Measurements from ENCODE around the gene QSOX1. TPM values are rescaled to one million over a fixed set of nuclear protein-coding genes. Genes with fewer than 3 reads are reported as not detected.

QSOX1 gene
- total RNA-seq, 1 experiment from 2014 or later: 135 TPM

DNA sequence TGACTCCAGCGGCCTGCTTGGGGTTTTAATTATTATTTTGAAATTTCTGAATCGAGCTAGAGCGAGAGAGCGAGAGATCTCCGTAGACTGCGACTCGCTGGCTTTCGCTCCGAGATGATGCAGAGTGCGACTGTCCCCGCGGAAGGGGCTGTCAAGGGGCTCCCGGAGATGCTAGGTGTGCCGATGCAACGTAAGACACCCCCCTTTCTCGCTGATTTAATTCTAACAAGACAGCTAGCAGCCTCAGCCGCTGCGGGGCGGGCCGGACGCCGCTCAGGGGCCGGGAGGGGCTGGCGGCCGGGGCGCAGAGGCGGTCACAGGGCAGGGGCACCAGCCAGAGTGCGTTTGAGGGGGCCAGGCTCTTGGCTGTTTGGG, 75.7 kb downstream of the QSOX1 start:
- DNase-seq (ENCODE audit: low spot score) (peak; percentile 54), ATAC-seq (peak; percentile 2)
- Mint-ChIP-seq H3K27ac (no peak overlapping the region), H3K27me3 (ENCODE audit: low read depth) (peaks cover 81% of the 10 kb centered on the region), H3K4me1 (peaks cover 37% of the 10 kb centered on the region), H3K36me3 (no peaks in the 10 kb centered on the region), H3K9me3 (no peaks in the 10 kb centered on the region), H3K4me3 (peak overlapping the region; percentile 82)
- ChIA-PET CTCF (interaction anchor here (1.0 to 4.3 kb wide), 7 partner anchors 9 to 48 kb away, joined by 3 to 34 read pairs (median 6); no protein-coding TSS in a partner anchor), POLR2A (interaction anchor here (1.0 kb wide), 1 partner anchor 272 kb away, joined by 4 read pairs; the partner anchor contains the start of gene ACBD6)
- TF ChIP-seq, protein P1, sequence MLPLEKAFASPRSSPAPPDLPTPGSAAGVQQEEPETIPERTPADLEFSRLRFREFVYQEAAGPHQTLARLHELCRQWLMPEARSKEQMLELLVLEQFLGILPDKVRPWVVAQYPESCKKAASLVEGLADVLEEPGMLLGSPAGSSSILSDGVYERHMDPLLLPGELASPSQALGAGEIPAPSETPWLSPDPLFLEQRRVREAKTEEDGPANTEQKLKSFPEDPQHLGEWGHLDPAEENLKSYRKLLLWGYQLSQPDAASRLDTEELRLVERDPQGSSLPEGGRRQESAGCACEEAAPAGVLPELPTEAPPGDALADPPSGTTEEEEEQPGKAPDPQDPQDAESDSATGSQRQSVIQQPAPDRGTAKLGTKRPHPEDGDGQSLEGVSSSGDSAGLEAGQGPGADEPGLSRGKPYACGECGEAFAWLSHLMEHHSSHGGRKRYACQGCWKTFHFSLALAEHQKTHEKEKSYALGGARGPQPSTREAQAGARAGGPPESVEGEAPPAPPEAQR (CRISPR knock-in tag; IDR thresholded peaks at IDR 0.05): no peak
- TF ChIP-seq RELA (CRISPR knock-in tag; IDR thresholded peaks at IDR 0.05; ENCODE audit: borderline replicate concordance): no peak
- TF ChIP-seq, protein P2, sequence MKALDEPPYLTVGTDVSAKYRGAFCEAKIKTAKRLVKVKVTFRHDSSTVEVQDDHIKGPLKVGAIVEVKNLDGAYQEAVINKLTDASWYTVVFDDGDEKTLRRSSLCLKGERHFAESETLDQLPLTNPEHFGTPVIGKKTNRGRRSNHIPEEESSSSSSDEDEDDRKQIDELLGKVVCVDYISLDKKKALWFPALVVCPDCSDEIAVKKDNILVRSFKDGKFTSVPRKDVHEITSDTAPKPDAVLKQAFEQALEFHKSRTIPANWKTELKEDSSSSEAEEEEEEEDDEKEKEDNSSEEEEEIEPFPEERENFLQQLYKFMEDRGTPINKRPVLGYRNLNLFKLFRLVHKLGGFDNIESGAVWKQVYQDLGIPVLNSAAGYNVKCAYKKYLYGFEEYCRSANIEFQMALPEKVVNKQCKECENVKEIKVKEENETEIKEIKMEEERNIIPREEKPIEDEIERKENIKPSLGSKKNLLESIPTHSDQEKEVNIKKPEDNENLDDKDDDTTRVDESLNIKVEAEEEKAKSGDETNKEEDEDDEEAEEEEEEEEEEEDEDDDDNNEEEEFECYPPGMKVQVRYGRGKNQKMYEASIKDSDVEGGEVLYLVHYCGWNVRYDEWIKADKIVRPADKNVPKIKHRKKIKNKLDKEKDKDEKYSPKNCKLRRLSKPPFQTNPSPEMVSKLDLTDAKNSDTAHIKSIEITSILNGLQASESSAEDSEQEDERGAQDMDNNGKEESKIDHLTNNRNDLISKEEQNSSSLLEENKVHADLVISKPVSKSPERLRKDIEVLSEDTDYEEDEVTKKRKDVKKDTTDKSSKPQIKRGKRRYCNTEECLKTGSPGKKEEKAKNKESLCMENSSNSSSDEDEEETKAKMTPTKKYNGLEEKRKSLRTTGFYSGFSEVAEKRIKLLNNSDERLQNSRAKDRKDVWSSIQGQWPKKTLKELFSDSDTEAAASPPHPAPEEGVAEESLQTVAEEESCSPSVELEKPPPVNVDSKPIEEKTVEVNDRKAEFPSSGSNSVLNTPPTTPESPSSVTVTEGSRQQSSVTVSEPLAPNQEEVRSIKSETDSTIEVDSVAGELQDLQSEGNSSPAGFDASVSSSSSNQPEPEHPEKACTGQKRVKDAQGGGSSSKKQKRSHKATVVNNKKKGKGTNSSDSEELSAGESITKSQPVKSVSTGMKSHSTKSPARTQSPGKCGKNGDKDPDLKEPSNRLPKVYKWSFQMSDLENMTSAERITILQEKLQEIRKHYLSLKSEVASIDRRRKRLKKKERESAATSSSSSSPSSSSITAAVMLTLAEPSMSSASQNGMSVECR (CRISPR knock-in tag; IDR thresholded peaks at IDR 0.05; ENCODE audit: borderline replicate concordance): 0 out of 2 replicates have a peak, but pooled peaks have one; percentile 13

DNA sequence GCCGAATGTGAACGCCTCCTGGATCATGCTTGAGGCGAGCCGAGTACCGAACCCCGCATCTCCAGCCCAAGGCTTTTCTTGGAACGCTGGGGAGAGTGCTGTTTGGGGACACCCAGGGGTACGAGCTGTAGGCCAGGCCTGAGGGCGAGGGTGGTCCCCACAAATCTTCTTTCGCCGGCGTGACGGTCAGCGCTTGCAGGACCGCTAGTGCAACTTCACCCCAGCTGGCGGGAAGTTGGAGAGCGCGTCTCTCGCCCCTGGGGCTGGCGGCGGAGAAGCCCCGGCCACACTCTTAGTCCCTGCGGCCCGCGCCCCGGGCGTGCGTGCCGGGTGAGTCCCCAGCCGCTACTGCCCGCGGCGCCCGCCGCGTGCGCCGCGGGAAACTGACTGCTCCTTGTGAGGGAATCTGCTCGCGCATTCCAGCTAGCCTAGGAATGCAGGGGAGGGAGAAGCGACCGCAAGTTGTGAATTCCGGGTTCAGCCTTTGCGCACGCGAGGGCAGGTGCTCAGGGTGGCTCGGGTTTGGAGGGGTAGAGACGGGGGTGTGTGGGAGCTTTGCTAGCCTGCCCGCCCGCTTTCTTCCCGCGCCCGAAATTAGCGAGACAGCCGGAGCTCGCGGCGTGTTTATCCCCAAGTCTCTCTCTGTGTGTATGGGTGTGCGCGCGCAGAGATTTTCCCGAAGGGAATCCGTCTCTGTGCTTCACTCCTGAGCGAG, 76.3 kb downstream of the QSOX1 start:
- ATAC-seq: peak; percentile 2
- peak; percentile 74 for DNase-seq (ENCODE audit: low spot score)
- peaks cover 39% of the 10 kb centered on the region for H3K4me1 Mint-ChIP-seq
- H3K9me3 Mint-ChIP-seq: no peaks in the 10 kb centered on the region
- ChIA-PET POLR2A (no interaction called here), CTCF (interaction anchor here (0.7 to 4.3 kb wide), 18 partner anchors 9 to 185 kb away, joined by 3 to 34 read pairs (median 4); no protein-coding TSS in a partner anchor)
- H3K36me3 Mint-ChIP-seq: no peaks in the 10 kb centered on the region
- H3K4me3 Mint-ChIP-seq: peak overlapping the region; percentile 82
- H3K27ac Mint-ChIP-seq: no peak overlapping the region
- peaks cover 86% of the 10 kb centered on the region for H3K27me3 Mint-ChIP-seq (ENCODE audit: low read depth)
- TF ChIP-seq NR2C2 (CRISPR knock-in tag; IDR thresholded peaks at IDR 0.05) (no peak), IRF2 (CRISPR knock-in tag; IDR thresholded peaks at IDR 0.05; ENCODE audit: borderline replicate concordance, low read depth) (no peak), NR3C1 (CRISPR knock-in tag; conservative IDR thresholded peaks at IDR 0.05; ENCODE audit: low read depth) (no peak), ZNF219 (CRISPR knock-in tag; IDR thresholded peaks at IDR 0.05; ENCODE audit: borderline replicate concordance) (no peak), KAT7 (CRISPR knock-in tag; IDR thresholded peaks at IDR 0.05; ENCODE audit: borderline replicate concordance) (no peak; the same call in 1 of the 2 replicates), OVOL2 (CRISPR knock-in tag; IDR thresholded peaks at IDR 0.05; ENCODE audit: borderline replicate concordance) (no peak), NFATC4 (CRISPR knock-in tag; IDR thresholded peaks at IDR 0.05) (no peak), MYBL2 (CRISPR knock-in tag; IDR thresholded peaks at IDR 0.05) (no peak), ZNF263 (CRISPR knock-in tag; IDR thresholded peaks at IDR 0.05; ENCODE audit: low read depth) (no peak), ZNF671 (CRISPR knock-in tag; IDR thresholded peaks at IDR 0.05) (no peak)
- TF ChIP-seq, protein P3, sequence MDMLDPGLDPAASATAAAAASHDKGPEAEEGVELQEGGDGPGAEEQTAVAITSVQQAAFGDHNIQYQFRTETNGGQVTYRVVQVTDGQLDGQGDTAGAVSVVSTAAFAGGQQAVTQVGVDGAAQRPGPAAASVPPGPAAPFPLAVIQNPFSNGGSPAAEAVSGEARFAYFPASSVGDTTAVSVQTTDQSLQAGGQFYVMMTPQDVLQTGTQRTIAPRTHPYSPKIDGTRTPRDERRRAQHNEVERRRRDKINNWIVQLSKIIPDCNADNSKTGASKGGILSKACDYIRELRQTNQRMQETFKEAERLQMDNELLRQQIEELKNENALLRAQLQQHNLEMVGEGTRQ (CRISPR knock-in tag; IDR thresholded peaks at IDR 0.05): no peak
- TF ChIP-seq, protein P4, sequence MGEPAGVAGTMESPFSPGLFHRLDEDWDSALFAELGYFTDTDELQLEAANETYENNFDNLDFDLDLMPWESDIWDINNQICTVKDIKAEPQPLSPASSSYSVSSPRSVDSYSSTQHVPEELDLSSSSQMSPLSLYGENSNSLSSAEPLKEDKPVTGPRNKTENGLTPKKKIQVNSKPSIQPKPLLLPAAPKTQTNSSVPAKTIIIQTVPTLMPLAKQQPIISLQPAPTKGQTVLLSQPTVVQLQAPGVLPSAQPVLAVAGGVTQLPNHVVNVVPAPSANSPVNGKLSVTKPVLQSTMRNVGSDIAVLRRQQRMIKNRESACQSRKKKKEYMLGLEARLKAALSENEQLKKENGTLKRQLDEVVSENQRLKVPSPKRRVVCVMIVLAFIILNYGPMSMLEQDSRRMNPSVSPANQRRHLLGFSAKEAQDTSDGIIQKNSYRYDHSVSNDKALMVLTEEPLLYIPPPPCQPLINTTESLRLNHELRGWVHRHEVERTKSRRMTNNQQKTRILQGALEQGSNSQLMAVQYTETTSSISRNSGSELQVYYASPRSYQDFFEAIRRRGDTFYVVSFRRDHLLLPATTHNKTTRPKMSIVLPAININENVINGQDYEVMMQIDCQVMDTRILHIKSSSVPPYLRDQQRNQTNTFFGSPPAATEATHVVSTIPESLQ (CRISPR knock-in tag; IDR thresholded peaks at IDR 0.05): no peak
- TF ChIP-seq, protein P5, sequence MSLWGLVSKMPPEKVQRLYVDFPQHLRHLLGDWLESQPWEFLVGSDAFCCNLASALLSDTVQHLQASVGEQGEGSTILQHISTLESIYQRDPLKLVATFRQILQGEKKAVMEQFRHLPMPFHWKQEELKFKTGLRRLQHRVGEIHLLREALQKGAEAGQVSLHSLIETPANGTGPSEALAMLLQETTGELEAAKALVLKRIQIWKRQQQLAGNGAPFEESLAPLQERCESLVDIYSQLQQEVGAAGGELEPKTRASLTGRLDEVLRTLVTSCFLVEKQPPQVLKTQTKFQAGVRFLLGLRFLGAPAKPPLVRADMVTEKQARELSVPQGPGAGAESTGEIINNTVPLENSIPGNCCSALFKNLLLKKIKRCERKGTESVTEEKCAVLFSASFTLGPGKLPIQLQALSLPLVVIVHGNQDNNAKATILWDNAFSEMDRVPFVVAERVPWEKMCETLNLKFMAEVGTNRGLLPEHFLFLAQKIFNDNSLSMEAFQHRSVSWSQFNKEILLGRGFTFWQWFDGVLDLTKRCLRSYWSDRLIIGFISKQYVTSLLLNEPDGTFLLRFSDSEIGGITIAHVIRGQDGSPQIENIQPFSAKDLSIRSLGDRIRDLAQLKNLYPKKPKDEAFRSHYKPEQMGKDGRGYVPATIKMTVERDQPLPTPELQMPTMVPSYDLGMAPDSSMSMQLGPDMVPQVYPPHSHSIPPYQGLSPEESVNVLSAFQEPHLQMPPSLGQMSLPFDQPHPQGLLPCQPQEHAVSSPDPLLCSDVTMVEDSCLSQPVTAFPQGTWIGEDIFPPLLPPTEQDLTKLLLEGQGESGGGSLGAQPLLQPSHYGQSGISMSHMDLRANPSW (CRISPR knock-in tag; conservative IDR thresholded peaks at IDR 0.05; ENCODE audit: low read depth): no peak
- TF ChIP-seq, protein P6, sequence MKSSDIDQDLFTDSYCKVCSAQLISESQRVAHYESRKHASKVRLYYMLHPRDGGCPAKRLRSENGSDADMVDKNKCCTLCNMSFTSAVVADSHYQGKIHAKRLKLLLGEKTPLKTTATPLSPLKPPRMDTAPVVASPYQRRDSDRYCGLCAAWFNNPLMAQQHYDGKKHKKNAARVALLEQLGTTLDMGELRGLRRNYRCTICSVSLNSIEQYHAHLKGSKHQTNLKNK (CRISPR knock-in tag; IDR thresholded peaks at IDR 0.05): no peak
- TF ChIP-seq, protein P7, sequence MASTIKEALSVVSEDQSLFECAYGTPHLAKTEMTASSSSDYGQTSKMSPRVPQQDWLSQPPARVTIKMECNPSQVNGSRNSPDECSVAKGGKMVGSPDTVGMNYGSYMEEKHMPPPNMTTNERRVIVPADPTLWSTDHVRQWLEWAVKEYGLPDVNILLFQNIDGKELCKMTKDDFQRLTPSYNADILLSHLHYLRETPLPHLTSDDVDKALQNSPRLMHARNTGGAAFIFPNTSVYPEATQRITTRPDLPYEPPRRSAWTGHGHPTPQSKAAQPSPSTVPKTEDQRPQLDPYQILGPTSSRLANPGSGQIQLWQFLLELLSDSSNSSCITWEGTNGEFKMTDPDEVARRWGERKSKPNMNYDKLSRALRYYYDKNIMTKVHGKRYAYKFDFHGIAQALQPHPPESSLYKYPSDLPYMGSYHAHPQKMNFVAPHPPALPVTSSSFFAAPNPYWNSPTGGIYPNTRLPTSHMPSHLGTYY (CRISPR knock-in tag; IDR thresholded peaks at IDR 0.05): no peak
- TF ChIP-seq, protein P8, sequence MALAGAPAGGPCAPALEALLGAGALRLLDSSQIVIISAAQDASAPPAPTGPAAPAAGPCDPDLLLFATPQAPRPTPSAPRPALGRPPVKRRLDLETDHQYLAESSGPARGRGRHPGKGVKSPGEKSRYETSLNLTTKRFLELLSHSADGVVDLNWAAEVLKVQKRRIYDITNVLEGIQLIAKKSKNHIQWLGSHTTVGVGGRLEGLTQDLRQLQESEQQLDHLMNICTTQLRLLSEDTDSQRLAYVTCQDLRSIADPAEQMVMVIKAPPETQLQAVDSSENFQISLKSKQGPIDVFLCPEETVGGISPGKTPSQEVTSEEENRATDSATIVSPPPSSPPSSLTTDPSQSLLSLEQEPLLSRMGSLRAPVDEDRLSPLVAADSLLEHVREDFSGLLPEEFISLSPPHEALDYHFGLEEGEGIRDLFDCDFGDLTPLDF (CRISPR knock-in tag; IDR thresholded peaks at IDR 0.05): no peak

Data from WTC11 (cell line).